Neural cell (in vitro differentiated cells): ENCODE data around the gene S1PR2. TPM values are rescaled to one million over a fixed set of nuclear protein-coding genes. Genes with fewer than 3 reads are reported as not detected.

Experiments
- H2AFZ ChIP-seq: fragments of 200-600, 300-800 bp; sonication (generic), shearing (Covaris generic); 2 replicates; pipeline ENCODE4 v1.6.0; 2014; ENCODE audit warnings: low read depth, mild to moderate bottlenecking, antibody characterized with exemption, low read length, moderate library complexity
- H3F3A ChIP-seq: fragments of 200-600 bp; shearing (Covaris generic); 2 replicates; pipeline ENCODE4 v1.6.1; 2016; ENCODE audit warnings: mild to moderate bottlenecking, moderate library complexity, mixed read lengths, antibody characterized with exemption, low read length; ENCODE audit not compliant: insufficient read depth, poor library complexity, severe bottlenecking
- H3K27ac ChIP-seq: fragments of 200-600, 300-800 bp; sonication (generic), shearing (Covaris generic); 2 replicates; pipeline ENCODE4 v1.5.1; 2014; ENCODE audit warnings: mild to moderate bottlenecking, low read length, moderate library complexity
- H3K27me3 ChIP-seq: fragments of 300-800, 200-600 bp; sonication (generic), shearing (Covaris generic); 2 replicates; pipeline ENCODE4 v1.6.0; 2014; ENCODE audit warnings: mild to moderate bottlenecking, low read depth, low read length, moderate library complexity; ENCODE audit not compliant: insufficient read depth
- H3K36me3 ChIP-seq: fragments of 300-800, 200-600 bp; sonication (generic), shearing (Covaris generic); 2 replicates; pipeline ENCODE4 v1.5.1; 2014; ENCODE audit warnings: mild to moderate bottlenecking, antibody characterized with exemption, low read length, moderate library complexity; ENCODE audit not compliant: insufficient read depth
- H3K4me2 ChIP-seq: fragments of 300-800, 200-600 bp; sonication (generic), shearing (Covaris generic); 2 replicates; pipeline ENCODE4 v1.6.0; 2014; ENCODE audit warnings: mild to moderate bottlenecking, low read length
- H3K4me3 ChIP-seq: fragments of 300-800, 200-600 bp; sonication (generic), shearing (Covaris generic); 2 replicates; pipeline ENCODE4 v1.5.1; 2014; ENCODE audit warnings: mild to moderate bottlenecking, low read length, moderate library complexity
- H3K79me2 ChIP-seq: fragments of 200-600 bp; shearing (Covaris generic); replicated peaks from 2 replicates; pipeline ENCODE4 v1.6.0; 2014; ENCODE audit warnings: mild to moderate bottlenecking, low read length, moderate library complexity; ENCODE audit not compliant: insufficient read depth
- H3K9ac ChIP-seq: fragments of 300-800, 200-600 bp; sonication (generic), shearing (Covaris generic); 2 replicates; pipeline ENCODE4 v1.6.1; 2016; ENCODE audit warnings: mild to moderate bottlenecking, low read length, mixed read lengths
- H3K9me2 ChIP-seq: fragments of 200-600 bp; shearing (Covaris generic); 2 replicates; pipeline ENCODE4 v1.6.1; 2016; ENCODE audit warnings: mild to moderate bottlenecking, low read length, mixed read lengths; ENCODE audit not compliant: insufficient read depth
- H3K9me3 ChIP-seq: fragments of 200-600, 300-800 bp; sonication (generic), shearing (Covaris generic); 2 replicates; pipeline ENCODE4 v1.6.1; 2016; ENCODE audit warnings: mild to moderate bottlenecking, mixed run types, low read length, moderate library complexity, mixed read lengths
- H4K20me1 ChIP-seq: fragments of 200-600 bp; shearing (Covaris generic); 2 replicates; pipeline ENCODE4 v1.6.1; 2016; ENCODE audit warnings: mild to moderate bottlenecking, mixed run types; ENCODE audit not compliant: insufficient read depth
- EP300 ChIP-seq: fragments of 450-650 bp; conservative IDR thresholded peaks from 2 replicates; pipeline ENCODE4 v1.6.1; 2014; ENCODE audit warnings: antibody characterized with exemption, mild to moderate bottlenecking, moderate library complexity; ENCODE audit not compliant: poor library complexity, severe bottlenecking
- EZH2 ChIP-seq: fragments of 200-600, 300-800 bp; shearing (Covaris generic), sonication (generic); IDR thresholded peaks from 2 replicates; pipeline ENCODE4 v1.6.1; 2014; ENCODE audit warnings: antibody characterized with exemption, low read length, borderline replicate concordance, mild to moderate bottlenecking; ENCODE audit not compliant: insufficient read depth, poor library complexity, severe bottlenecking
- MXI1 ChIP-seq: fragments of 450-650 bp; conservative IDR thresholded peaks from 2 replicates; pipeline ENCODE4 v1.6.1; 2014; ENCODE audit warnings: antibody characterized with exemption, mild to moderate bottlenecking; ENCODE audit not compliant: poor library complexity, severe bottlenecking
- POLR2AphosphoS5 ChIP-seq: IDR thresholded peaks from 2 replicates; pipeline ENCODE4 v1.6.1; 2012
- RAD21 ChIP-seq: fragments of 450-650 bp; conservative IDR thresholded peaks from 2 replicates; pipeline ENCODE4 v1.6.1; 2014; ENCODE audit warnings: antibody characterized with exemption, mild to moderate bottlenecking, moderate library complexity
- SMC3 ChIP-seq: fragments of 450-650 bp; conservative IDR thresholded peaks from 2 replicates; pipeline ENCODE4 v1.6.1; 2014; ENCODE audit warnings: antibody characterized with exemption, mild to moderate bottlenecking, moderate library complexity; ENCODE audit not compliant: poor library complexity
- TAF1 ChIP-seq: IDR thresholded peaks from 2 replicates; pipeline ENCODE4 v1.6.1; 2012; ENCODE audit warnings: low read depth
- polyA plus RNA-seq: library from polyadenylated mRNA; depleted of rRNA; stranded (reverse); fragments of >200 nt; gene quantifications from 2 replicates; pipeline ENCODE4 v1.2.3, GENCODE V29; 2014
- TF ChIP-seq, protein P1 (sequence below): fragments of 450-650 bp; IDR thresholded peaks from 2 replicates; pipeline ENCODE4 v1.5.1; 2014; ENCODE audit warnings: antibody characterized with exemption, mild to moderate bottlenecking, moderate library complexity; ENCODE audit not compliant: poor library complexity, severe bottlenecking
- TF ChIP-seq, protein P2 (sequence below): IDR thresholded peaks from 2 replicates; pipeline ENCODE4 v1.6.1; 2012; ENCODE audit warnings: borderline replicate concordance

The S1PR2 gene
- polyA plus RNA-seq, 1 donor from 2014 or later = 7.5 TPM

DNA sequence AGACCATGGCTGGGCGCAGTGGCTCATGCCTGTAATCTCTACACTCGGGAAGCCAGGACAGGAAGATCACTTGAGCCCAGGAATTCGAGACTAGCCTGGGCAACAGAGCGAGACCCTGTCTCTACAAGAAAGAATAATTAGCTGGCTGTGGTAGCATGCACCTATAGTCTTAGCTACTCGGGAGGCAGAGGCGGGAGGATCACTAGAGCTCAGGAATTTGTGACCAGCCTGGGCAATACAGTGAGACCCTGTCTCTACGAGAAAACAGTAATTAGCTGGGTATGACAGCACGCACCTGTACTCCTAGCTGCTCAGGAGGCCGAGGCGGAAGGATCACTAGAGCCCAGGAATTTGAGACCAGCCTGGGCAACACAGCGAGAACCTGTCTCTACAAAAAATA lies 43.8 kb downstream of the S1PR2 start:
- Histone ChIP-seq H3K36me3 (no peaks in the 10 kb centered on the region), H2AFZ (no peak overlapping the region), H3K9ac (no peak overlapping the region), H3K27me3 (no peaks in the 10 kb centered on the region), H3K27ac (no peak overlapping the region), H3K4me3 (no peak overlapping the region), H3F3A (no peaks in the 10 kb centered on the region), H3K4me2 (no peak overlapping the region), H4K20me1 (no peaks in the 10 kb centered on the region), H3K9me2 (no peaks in the 10 kb centered on the region), H3K9me3 (no peaks in the 10 kb centered on the region), H3K79me2 (peaks cover 55% of the 10 kb centered on the region)
- TF ChIP-seq EZH2 = no peak
- TF ChIP-seq TAF1 = no peak
- no peak for TF ChIP-seq SMC3
- TF ChIP-seq EP300 = no peak
- TF ChIP-seq, protein P1, sequence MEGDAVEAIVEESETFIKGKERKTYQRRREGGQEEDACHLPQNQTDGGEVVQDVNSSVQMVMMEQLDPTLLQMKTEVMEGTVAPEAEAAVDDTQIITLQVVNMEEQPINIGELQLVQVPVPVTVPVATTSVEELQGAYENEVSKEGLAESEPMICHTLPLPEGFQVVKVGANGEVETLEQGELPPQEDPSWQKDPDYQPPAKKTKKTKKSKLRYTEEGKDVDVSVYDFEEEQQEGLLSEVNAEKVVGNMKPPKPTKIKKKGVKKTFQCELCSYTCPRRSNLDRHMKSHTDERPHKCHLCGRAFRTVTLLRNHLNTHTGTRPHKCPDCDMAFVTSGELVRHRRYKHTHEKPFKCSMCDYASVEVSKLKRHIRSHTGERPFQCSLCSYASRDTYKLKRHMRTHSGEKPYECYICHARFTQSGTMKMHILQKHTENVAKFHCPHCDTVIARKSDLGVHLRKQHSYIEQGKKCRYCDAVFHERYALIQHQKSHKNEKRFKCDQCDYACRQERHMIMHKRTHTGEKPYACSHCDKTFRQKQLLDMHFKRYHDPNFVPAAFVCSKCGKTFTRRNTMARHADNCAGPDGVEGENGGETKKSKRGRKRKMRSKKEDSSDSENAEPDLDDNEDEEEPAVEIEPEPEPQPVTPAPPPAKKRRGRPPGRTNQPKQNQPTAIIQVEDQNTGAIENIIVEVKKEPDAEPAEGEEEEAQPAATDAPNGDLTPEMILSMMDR = no peak
- TF ChIP-seq RAD21 = no peak
- TF ChIP-seq MXI1 = no peak
- no peak for TF ChIP-seq POLR2AphosphoS5
- TF ChIP-seq, protein P2, sequence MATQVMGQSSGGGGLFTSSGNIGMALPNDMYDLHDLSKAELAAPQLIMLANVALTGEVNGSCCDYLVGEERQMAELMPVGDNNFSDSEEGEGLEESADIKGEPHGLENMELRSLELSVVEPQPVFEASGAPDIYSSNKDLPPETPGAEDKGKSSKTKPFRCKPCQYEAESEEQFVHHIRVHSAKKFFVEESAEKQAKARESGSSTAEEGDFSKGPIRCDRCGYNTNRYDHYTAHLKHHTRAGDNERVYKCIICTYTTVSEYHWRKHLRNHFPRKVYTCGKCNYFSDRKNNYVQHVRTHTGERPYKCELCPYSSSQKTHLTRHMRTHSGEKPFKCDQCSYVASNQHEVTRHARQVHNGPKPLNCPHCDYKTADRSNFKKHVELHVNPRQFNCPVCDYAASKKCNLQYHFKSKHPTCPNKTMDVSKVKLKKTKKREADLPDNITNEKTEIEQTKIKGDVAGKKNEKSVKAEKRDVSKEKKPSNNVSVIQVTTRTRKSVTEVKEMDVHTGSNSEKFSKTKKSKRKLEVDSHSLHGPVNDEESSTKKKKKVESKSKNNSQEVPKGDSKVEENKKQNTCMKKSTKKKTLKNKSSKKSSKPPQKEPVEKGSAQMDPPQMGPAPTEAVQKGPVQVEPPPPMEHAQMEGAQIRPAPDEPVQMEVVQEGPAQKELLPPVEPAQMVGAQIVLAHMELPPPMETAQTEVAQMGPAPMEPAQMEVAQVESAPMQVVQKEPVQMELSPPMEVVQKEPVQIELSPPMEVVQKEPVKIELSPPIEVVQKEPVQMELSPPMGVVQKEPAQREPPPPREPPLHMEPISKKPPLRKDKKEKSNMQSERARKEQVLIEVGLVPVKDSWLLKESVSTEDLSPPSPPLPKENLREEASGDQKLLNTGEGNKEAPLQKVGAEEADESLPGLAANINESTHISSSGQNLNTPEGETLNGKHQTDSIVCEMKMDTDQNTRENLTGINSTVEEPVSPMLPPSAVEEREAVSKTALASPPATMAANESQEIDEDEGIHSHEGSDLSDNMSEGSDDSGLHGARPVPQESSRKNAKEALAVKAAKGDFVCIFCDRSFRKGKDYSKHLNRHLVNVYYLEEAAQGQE = no peak

DNA sequence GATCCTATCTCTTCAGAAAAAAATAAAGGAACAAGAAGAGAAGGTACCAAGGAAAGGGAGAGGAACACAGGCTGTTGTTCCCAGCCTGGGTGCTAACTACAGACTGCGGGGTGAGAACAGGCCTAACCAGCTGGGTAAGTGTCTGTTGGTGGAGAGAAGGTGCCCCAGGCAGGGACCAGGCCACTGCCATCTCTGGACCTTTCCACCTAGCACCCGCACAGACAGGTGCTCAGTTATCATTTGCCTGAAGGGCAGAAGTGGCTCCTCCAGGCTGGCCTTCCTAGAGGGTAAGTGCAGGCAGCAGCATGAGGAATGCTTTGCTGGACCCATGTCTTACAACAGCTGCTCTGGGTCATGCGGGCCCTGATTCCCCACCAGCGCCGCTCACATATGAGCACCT lies 46.5 kb downstream of the S1PR2 start:
- no peak overlapping the region for H3K4me2 ChIP-seq
- H3F3A ChIP-seq = no peaks in the 10 kb centered on the region
- no peak overlapping the region for H3K9ac ChIP-seq
- H3K9me2 ChIP-seq = no peaks in the 10 kb centered on the region
- no peak overlapping the region for H3K4me3 ChIP-seq
- H3K79me2 ChIP-seq = peaks cover 33% of the 10 kb centered on the region
- H3K36me3 ChIP-seq = no peaks in the 10 kb centered on the region
- no peak overlapping the region for H3K27ac ChIP-seq
- TF ChIP-seq EP300 (no peak), RAD21 (no peak), TAF1 (no peak)
- TF ChIP-seq, protein P1 = no peak
- TF ChIP-seq, protein P2 = no peak
- H2AFZ ChIP-seq = no peak overlapping the region
- H4K20me1 ChIP-seq = no peaks in the 10 kb centered on the region
- H3K9me3 ChIP-seq = no peaks in the 10 kb centered on the region
- no peaks in the 10 kb centered on the region for H3K27me3 ChIP-seq
